Measurements from ENCODE around the gene LRRC14B.

DNA sequence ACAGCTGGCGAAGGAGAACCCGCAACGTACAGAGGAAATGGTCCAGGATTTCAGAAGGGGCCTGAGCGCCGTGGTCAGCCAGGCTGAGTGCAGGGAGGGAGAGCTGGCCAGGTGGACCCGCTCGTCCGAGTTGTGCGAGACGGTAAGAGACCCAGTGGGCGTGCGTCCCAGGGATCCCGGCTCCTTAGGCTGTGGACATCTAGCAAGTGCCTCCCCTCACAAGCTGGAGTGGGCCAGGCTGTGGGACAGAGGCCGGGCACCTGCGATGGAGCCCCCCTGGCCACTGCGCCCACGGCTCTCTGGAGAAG, 29.5 kb upstream of the LRRC14B start:
- TF ChIP-seq EZH2 (IDR thresholded peaks at IDR 0.05) (no peak), POLR2AphosphoS5 (IDR thresholded peaks at IDR 0.05; ENCODE audit: borderline replicate concordance, low read depth, low read length) (no peak), FOXP2 (optimal IDR thresholded peaks at IDR 0.05; ENCODE audit: control extremely low read depth, extremely low read length, insufficient read depth) (no peak)

Data from SK-N-MC (cell line).